Mesothelial cell of epicardium (in vitro differentiated cells): ENCODE results near the gene CLCN6. TPM values are rescaled to one million over a fixed set of nuclear protein-coding genes. Genes with fewer than 3 reads are reported as not detected.

Experiments
- DNase-seq, 2 experiments: peaks; one replicate each; pipeline ENCODE4 v3.0.0; 2021; ENCODE audit warnings: low spot score in 2 of 2; ENCODE audit not compliant: unreplicated experiment in 2 of 2
- H3K27ac Mint-ChIP-seq: 2 replicates; pipeline ENCODE4 v1.8.0; 2021; ENCODE audit warnings: mixed read lengths
- H3K27me3 Mint-ChIP-seq: 2 replicates; pipeline ENCODE4 v1.8.0; 2021; ENCODE audit warnings: low read depth, mixed read lengths
- H3K36me3 Mint-ChIP-seq: 2 replicates; pipeline ENCODE4 v1.8.0; 2021; ENCODE audit warnings: mixed read lengths
- H3K4me1 Mint-ChIP-seq: 2 replicates; pipeline ENCODE4 v1.8.0; 2021; ENCODE audit warnings: mixed read lengths
- H3K4me3 Mint-ChIP-seq: 2 replicates; pipeline ENCODE4 v1.8.0; 2021; ENCODE audit warnings: mild to moderate bottlenecking, moderate library complexity, mixed read lengths
- H3K9me3 Mint-ChIP-seq: 2 replicates; pipeline ENCODE4 v1.8.0; 2021; ENCODE audit warnings: mixed read lengths
- CTCF ChIP-seq: fragments of 200-600 bp; sonication (generic); IDR thresholded peaks from one replicate; pipeline ENCODE4 v1.5.0; 2021; ENCODE audit warnings: antibody characterized with exemption; ENCODE audit not compliant: unreplicated experiment
- total RNA-seq: library from RNA; stranded (reverse); gene quantifications from 3 replicates; pipeline ENCODE4 v1.2.1, GENCODE V29; 2021

The CLCN6 gene
- total RNA-seq, 1 donor from 2014 or later = 30.3 TPM

- Mint-ChIP-seq H3K27ac (no peak overlapping the region), H3K4me1 (no peaks in the 10 kb centered on the region)
Observed at GRCh38 chr1:11873395-11874257, 67.6 kb downstream of the CLCN6 start.

DNA sequence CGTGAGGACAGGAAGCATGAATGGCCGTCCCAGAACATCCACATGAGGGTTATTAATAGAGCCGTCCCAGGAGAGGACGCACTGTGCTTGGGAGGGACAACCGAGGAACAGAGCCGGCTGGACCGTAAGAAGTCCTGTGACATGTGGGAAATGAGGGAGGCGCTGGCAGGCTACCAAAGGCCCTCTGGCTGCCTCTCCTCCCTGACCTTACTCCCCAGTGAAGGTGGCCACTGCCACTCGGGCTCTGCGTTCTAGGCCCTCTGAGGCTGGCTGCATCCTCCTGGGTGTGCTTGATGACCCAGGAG, 68.2 kb downstream of the CLCN6 start:
- no peak for DNase-seq
- TF ChIP-seq CTCF = no peak
- no peaks in the 10 kb centered on the region for H3K36me3 Mint-ChIP-seq
- peaks cover 20% of the 10 kb centered on the region for H3K27me3 Mint-ChIP-seq
- H3K4me3 Mint-ChIP-seq = no peak overlapping the region
- no peak overlapping the region for H3K27ac Mint-ChIP-seq
- H3K4me1 Mint-ChIP-seq = no peaks in the 10 kb centered on the region
- H3K9me3 Mint-ChIP-seq = no peaks in the 10 kb centered on the region

More at GRCh38 chr1:11873395-11874257, 67.6 kb downstream of the CLCN6 start:
- Mint-ChIP-seq H3K9me3 (no peaks in the 10 kb centered on the region), H3K4me3 (no peak overlapping the region), H3K27me3 (peaks cover 20% of the 10 kb centered on the region), H3K36me3 (no peaks in the 10 kb centered on the region)
- DNase-seq = no peak
- TF ChIP-seq CTCF = no peak

DNA sequence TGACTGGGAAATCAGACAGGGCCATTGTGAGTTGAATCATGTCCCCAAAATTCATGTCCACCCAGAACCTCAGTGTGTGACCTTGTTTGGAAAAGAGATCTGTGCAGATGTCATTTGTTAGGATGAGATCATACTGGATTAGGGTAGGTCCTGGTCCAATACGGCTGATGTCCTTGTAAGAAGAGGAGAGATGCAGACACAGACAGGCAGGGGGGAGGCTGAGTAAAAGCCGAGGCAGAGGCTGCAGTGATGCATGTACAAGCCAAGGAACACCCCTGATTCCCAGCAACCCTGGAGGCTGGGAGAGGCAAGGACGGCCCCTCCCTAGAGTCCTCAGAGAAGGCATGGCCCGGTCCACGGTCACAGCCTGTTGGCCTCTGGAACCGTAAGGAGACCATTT, 68.6 kb downstream of the CLCN6 start:
- H3K4me1 Mint-ChIP-seq = no peaks in the 10 kb centered on the region
- no peak for TF ChIP-seq CTCF

GRCh38 chr1:11875094-11875493, 69.1 kb downstream of the CLCN6 start:
- H3K4me1 Mint-ChIP-seq = no peaks in the 10 kb centered on the region
- no peak overlapping the region for H3K4me3 Mint-ChIP-seq
- H3K9me3 Mint-ChIP-seq = no peaks in the 10 kb centered on the region
- H3K27ac Mint-ChIP-seq = no peak overlapping the region
- peaks cover 20% of the 10 kb centered on the region for H3K27me3 Mint-ChIP-seq
- TF ChIP-seq CTCF = no peak
- H3K36me3 Mint-ChIP-seq = no peaks in the 10 kb centered on the region
- DNase-seq = no peak

More for the DNA sequence above, 68.6 kb downstream of the CLCN6 start:
- H3K27me3 Mint-ChIP-seq = peaks cover 20% of the 10 kb centered on the region
- no peak for DNase-seq
- no peaks in the 10 kb centered on the region for H3K9me3 Mint-ChIP-seq
- no peak overlapping the region for H3K4me3 Mint-ChIP-seq
- H3K27ac Mint-ChIP-seq = no peak overlapping the region
- no peaks in the 10 kb centered on the region for H3K36me3 Mint-ChIP-seq

- no peak for DNase-seq
- Mint-ChIP-seq H3K27ac (no peak overlapping the region), H3K4me3 (no peak overlapping the region), H3K4me1 (peaks cover 15% of the 10 kb centered on the region), H3K9me3 (no peaks in the 10 kb centered on the region), H3K27me3 (peaks cover 10% of the 10 kb centered on the region), H3K36me3 (no peaks in the 10 kb centered on the region)
- no peak for TF ChIP-seq CTCF
Observed at GRCh38 chr1:11877074-11877473, 71.1 kb downstream of the CLCN6 start.
